BLaER1 (cell line): Measurements from ENCODE around the gene CTNNB1.

ENCODE experiments used
- H3K27ac ChIP-seq: shearing (Covaris generic); formaldehyde crosslinking; 2 replicates; pipeline ENCODE4 v1.8.1; 2022
- H3K27me3 ChIP-seq: shearing (Covaris generic); formaldehyde crosslinking; 2 replicates; pipeline ENCODE4 v1.8.1; 2022
- H3K36me3 ChIP-seq: shearing (Covaris generic); formaldehyde crosslinking; 2 replicates; pipeline ENCODE4 v1.8.1; 2022
- H3K4me1 ChIP-seq: shearing (Covaris generic); formaldehyde crosslinking; 2 replicates; pipeline ENCODE4 v1.8.1; 2022
- H3K4me2 ChIP-seq: shearing (Covaris generic); formaldehyde crosslinking; 2 replicates; pipeline ENCODE4 v1.8.1; 2022
- H3K4me3 ChIP-seq: shearing (Covaris generic); formaldehyde crosslinking; 2 replicates; pipeline ENCODE4 v1.8.1; 2022
- H3K9ac ChIP-seq: shearing (Covaris generic); formaldehyde crosslinking; 2 replicates; pipeline ENCODE4 v1.8.1; 2022
- H3K9me3 ChIP-seq: shearing (Covaris generic); formaldehyde crosslinking; 2 replicates; pipeline ENCODE4 v1.8.1; 2022
- H4K20me1 ChIP-seq: shearing (Covaris generic); formaldehyde crosslinking; 2 replicates; pipeline ENCODE4 v1.8.1; 2022
- Cebpa-rat ChIP-seq: shearing (Covaris generic); IDR thresholded peaks from 2 replicates; pipeline ENCODE4 v1.8.1; 2022

CTNNB1 gene

DNA sequence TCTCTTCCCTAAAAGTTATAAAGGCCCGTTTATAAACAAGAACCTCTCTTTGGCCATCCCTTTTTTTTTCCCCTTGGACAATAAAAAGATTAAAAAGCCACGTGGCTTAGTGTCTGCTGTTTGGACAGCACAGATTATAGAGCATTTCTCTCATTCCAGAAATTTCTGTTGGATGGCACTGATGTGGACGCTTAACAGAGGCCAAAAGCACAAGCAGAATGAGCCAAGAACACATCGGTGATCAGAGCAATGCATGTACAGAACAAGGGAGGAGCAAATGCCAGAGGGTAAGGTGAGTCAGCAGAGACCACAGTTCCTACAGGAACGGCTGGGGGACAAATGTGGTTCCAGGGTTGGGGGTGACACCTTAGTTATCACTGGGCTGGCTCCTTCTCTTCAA, 30.3 kb upstream of the CTNNB1 start:
- peaks cover 4% of the 10 kb centered on the region; the same call in 1 of the 2 replicates for H3K4me1 ChIP-seq
- H4K20me1 ChIP-seq, result no peaks in the 10 kb centered on the region
- H3K4me2 ChIP-seq, result no peak overlapping the region
- H3K9ac ChIP-seq, result no peak overlapping the region
- no peak for TF ChIP-seq Cebpa-rat
- H3K9me3 ChIP-seq, result no peaks in the 10 kb centered on the region; the same call in 1 of the 2 replicates
- no peaks in the 10 kb centered on the region for H3K27me3 ChIP-seq
- no peak overlapping the region for H3K4me3 ChIP-seq
- no peak overlapping the region for H3K27ac ChIP-seq
- H3K36me3 ChIP-seq, result no peaks in the 10 kb centered on the region

DNA sequence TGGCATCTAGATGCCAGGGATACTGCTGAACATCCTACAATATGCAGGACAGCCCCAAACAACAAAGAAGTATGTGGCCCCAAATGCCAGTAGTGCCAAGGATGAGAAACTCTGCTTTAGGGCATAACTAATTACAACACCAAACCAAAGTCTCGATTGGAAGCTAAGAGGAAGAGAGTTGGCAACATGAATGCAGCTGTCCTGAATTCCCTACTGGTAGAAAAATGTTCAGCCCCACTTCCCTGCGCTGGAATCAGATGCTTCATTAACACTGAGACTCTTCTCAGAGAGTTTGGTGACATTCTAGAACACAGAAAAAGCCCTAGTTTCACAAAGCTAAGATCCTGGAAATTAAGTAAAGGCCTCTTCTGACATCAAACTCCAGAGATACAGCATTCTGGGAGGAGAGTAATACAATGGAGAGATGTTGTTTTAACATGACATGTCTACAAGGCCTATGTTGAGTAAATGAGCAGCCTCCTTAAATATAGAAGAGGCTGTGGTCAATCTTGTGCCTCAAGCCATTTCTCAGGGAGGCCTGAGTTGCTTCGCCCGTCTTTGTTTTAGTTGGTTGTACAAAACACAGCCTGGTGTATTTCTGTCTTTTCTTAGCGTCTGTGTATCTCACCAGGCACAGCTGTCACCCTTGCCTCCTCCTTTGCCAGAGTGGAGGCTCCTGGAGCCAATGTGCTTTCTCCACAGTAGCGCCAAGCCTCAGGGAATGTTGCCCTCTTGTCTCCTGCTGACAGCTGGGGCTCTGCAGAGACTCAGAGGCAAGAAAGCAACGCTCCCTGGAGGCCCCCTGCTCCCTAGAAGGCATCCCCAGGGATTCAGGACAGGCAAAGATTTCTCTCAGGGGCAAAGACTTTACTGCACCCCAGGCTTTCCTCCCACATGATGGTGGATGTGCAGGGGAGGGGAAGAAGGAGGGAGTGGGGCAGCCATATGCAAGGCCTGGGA, 25.1 kb upstream of the CTNNB1 start:
- Histone ChIP-seq H3K4me1 (peaks cover 4% of the 10 kb centered on the region; the same call in 1 of the 2 replicates), H3K4me3 (no peak overlapping the region), H3K9ac (no peak overlapping the region), H3K27ac (no peak overlapping the region), H3K36me3 (no peaks in the 10 kb centered on the region), H4K20me1 (no peaks in the 10 kb centered on the region), H3K27me3 (no peaks in the 10 kb centered on the region), H3K9me3 (no peaks in the 10 kb centered on the region), H3K4me2 (no peak overlapping the region)
- no peak for TF ChIP-seq Cebpa-rat

GRCh38 chr3:41175365-41175764, 23.9 kb upstream of the CTNNB1 start:
- Histone ChIP-seq H3K4me3 (no peak overlapping the region), H3K9ac (no peak overlapping the region), H3K27me3 (no peaks in the 10 kb centered on the region), H3K36me3 (no peaks in the 10 kb centered on the region), H4K20me1 (no peaks in the 10 kb centered on the region), H3K4me1 (peaks cover 4% of the 10 kb centered on the region; the same call in 1 of the 2 replicates), H3K9me3 (no peaks in the 10 kb centered on the region), H3K27ac (no peak overlapping the region), H3K4me2 (no peak overlapping the region)
- TF ChIP-seq Cebpa-rat, result no peak

- Histone ChIP-seq H3K9ac (no peak overlapping the region), H3K27me3 (no peaks in the 10 kb centered on the region), H3K4me3 (no peak overlapping the region), H3K4me2 (no peak overlapping the region), H3K27ac (no peak overlapping the region), H4K20me1 (no peaks in the 10 kb centered on the region), H3K9me3 (no peaks in the 10 kb centered on the region), H3K36me3 (no peaks in the 10 kb centered on the region), H3K4me1 (peaks cover 4% of the 10 kb centered on the region; the same call in 1 of the 2 replicates)
- no peak for TF ChIP-seq Cebpa-rat
Observed at GRCh38 chr3:41176596-41176995, 22.7 kb upstream of the CTNNB1 start.

DNA sequence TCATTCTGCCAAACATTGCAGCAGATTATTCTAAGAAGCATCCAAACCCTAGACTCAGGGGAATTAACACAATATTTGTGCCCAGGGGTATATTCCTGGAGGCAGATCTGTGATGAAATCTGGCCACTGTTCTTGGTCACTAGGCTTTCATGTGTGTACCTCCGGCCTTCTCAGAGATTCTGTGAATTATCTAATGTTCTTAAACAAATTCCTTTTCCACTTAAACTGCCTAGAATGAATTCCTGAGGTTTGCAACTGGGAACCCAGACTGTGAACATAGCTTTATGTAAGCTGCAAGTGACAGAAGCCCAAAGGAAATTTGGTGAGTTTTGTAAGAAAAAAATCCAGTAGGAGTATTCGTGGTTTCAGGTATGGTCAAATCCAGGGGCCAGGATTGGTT, 20.7 kb upstream of the CTNNB1 start:
- no peak for TF ChIP-seq Cebpa-rat
- no peaks in the 10 kb centered on the region for H3K27me3 ChIP-seq
- H3K9ac ChIP-seq, result no peak overlapping the region

DNA sequence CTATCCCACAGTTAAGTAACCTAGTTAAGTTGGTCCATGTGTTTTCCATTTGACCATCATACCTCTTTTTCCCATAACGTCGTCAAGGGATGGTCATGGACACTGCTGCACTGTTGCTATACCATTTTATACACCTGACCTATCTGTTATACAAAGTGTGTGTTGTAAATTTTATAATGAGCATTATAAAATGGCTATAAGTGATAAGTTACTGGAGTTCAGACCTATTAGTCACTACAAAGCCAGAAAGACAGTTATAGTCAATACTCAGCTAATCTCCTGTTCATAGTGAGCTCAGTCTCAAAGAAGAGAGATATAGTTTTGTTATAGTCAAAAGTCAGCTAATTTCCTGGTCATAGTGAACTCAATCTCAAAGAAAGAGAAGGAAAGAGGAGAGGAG, 18.9 kb upstream of the CTNNB1 start:
- TF ChIP-seq Cebpa-rat, result no peak

More for the DNA sequence above, 20.7 kb upstream of the CTNNB1 start:
- Histone ChIP-seq H3K4me2 (no peak overlapping the region), H3K36me3 (no peaks in the 10 kb centered on the region), H3K4me3 (no peak overlapping the region), H3K4me1 (peaks cover 16% of the 10 kb centered on the region), H3K27ac (no peak overlapping the region), H3K9me3 (no peaks in the 10 kb centered on the region), H4K20me1 (no peaks in the 10 kb centered on the region)

DNA sequence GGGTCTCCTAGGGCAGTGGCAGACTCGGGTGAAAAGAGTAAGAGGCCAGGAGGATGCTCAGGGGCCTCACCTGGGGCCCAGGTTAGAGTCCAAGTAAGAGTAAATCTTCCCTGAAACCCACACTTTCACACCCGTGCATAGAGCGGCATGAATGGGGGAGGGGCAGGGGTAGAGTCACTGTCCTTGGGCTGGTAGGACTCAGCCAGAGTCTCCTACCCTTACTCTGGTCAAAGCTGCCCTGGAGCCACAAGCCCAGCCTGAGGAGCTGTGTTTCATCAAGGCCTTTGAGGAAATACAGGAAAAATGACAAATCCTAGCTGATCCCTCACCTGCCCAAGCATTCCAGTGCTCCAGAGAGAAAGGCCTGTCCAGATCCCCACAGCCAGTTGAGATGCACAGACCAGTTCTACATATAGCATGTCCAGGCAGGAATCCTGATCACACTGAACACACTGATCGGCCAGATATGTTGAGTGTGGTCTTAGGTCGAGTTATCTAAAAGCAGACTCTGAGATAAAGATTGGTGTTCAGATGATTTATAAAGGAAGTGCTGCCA, 16.7 kb upstream of the CTNNB1 start:
- Histone ChIP-seq H3K27me3 (no peaks in the 10 kb centered on the region), H3K27ac (no peak overlapping the region), H3K4me1 (peaks cover 12% of the 10 kb centered on the region), H3K9me3 (no peaks in the 10 kb centered on the region), H3K9ac (no peak overlapping the region), H4K20me1 (no peaks in the 10 kb centered on the region), H3K4me2 (peak overlapping the region; percentile 52), H3K4me3 (no peak overlapping the region), H3K36me3 (no peaks in the 10 kb centered on the region)
- no peak for TF ChIP-seq Cebpa-rat

More for the DNA sequence above, 18.9 kb upstream of the CTNNB1 start:
- Histone ChIP-seq H3K9me3 (no peaks in the 10 kb centered on the region), H3K4me3 (no peak overlapping the region), H3K4me1 (peaks cover 12% of the 10 kb centered on the region), H3K4me2 (no peak overlapping the region), H3K36me3 (no peaks in the 10 kb centered on the region), H3K9ac (no peak overlapping the region), H4K20me1 (no peaks in the 10 kb centered on the region), H3K27me3 (no peaks in the 10 kb centered on the region), H3K27ac (no peak overlapping the region)

- peaks cover 12% of the 10 kb centered on the region for H3K4me1 ChIP-seq
- H3K27me3 ChIP-seq, result no peaks in the 10 kb centered on the region
- no peak overlapping the region for H3K9ac ChIP-seq
- no peak overlapping the region for H3K4me2 ChIP-seq
- no peaks in the 10 kb centered on the region for H3K36me3 ChIP-seq
- H4K20me1 ChIP-seq, result no peaks in the 10 kb centered on the region
- H3K4me3 ChIP-seq, result no peak overlapping the region
- no peaks in the 10 kb centered on the region for H3K9me3 ChIP-seq
- TF ChIP-seq Cebpa-rat, result no peak
- no peak overlapping the region for H3K27ac ChIP-seq
Observed at GRCh38 chr3:41184394-41184793, 14.9 kb upstream of the CTNNB1 start.

GRCh38 chr3:41186297-41186696, 13.0 kb upstream of the CTNNB1 start:
- H3K9me3 ChIP-seq, result no peaks in the 10 kb centered on the region
- TF ChIP-seq Cebpa-rat, result no peak
- H3K4me3 ChIP-seq, result no peak overlapping the region
- no peaks in the 10 kb centered on the region for H4K20me1 ChIP-seq
- H3K4me2 ChIP-seq, result no peak overlapping the region
- no peaks in the 10 kb centered on the region for H3K36me3 ChIP-seq
- H3K4me1 ChIP-seq, result peaks cover 12% of the 10 kb centered on the region
- no peaks in the 10 kb centered on the region for H3K27me3 ChIP-seq
- H3K27ac ChIP-seq, result no peak overlapping the region
- no peak overlapping the region for H3K9ac ChIP-seq

- Histone ChIP-seq H3K36me3 (no peaks in the 10 kb centered on the region), H4K20me1 (no peaks in the 10 kb centered on the region), H3K9me3 (no peaks in the 10 kb centered on the region), H3K4me3 (no peak overlapping the region), H3K27ac (no peak overlapping the region), H3K4me1 (no peaks in the 10 kb centered on the region), H3K27me3 (no peaks in the 10 kb centered on the region), H3K9ac (no peak overlapping the region), H3K4me2 (no peak overlapping the region)
- TF ChIP-seq Cebpa-rat, result no peak
Observed at GRCh38 chr3:41188306-41188705, 11.0 kb upstream of the CTNNB1 start.
